Mesenchymal stem cell (in vitro differentiated cells and primary cell): ENCODE data around the gene STX16.

Experiments used
- DNase-seq: peaks from one replicate; pipeline ENCODE4 v3.0.0-alpha.2; 2013
- H2AFZ ChIP-seq: one replicate; pipeline ENCODE4 v1.6.1; 2013; ENCODE audit warnings: low read depth, mild to moderate bottlenecking, control low read depth, inconsistent platforms, low read length, moderate library complexity
- H2AK5ac ChIP-seq: 2 replicates; pipeline ENCODE4 v1.6.1; 2013; ENCODE audit warnings: low read length, moderate library complexity, mild to moderate bottlenecking, inconsistent platforms; ENCODE audit not compliant: severe bottlenecking
- H2BK120ac ChIP-seq: one replicate; pipeline ENCODE4 v1.6.1; 2013; ENCODE audit warnings: low read depth, mild to moderate bottlenecking, inconsistent platforms, low read length, moderate library complexity
- H2BK12ac ChIP-seq, 2 experiments: one replicate each; pipeline ENCODE4 v1.6.1; 2013; ENCODE audit warnings: inconsistent platforms in 2 of 2, low read length in 2 of 2, mild to moderate bottlenecking in 2 of 2, moderate library complexity in 2 of 2, control low read depth in 1 of 2
- H2BK15ac ChIP-seq: one replicate; pipeline ENCODE4 v1.6.1; 2013; ENCODE audit warnings: mild to moderate bottlenecking, low read depth, inconsistent platforms; ENCODE audit not compliant: poor library complexity, severe bottlenecking
- H2BK5ac ChIP-seq: 2 replicates; pipeline ENCODE4 v1.6.1; 2013; ENCODE audit warnings: low read depth, mild to moderate bottlenecking, low read length, control low read depth, inconsistent platforms; ENCODE audit not compliant: poor library complexity, severe bottlenecking
- H3K14ac ChIP-seq, 2 experiments: one replicate each; pipeline ENCODE4 v1.6.1; 2013; ENCODE audit warnings: inconsistent platforms in 2 of 2, low read length in 2 of 2, control low read depth in 1 of 2, mild to moderate bottlenecking in 1 of 2, moderate library complexity in 1 of 2
- H3K18ac ChIP-seq, 2 experiments: one replicate each; pipeline ENCODE4 v1.6.1; 2013; ENCODE audit warnings: inconsistent platforms in 2 of 2, low read length in 2 of 2, control low read depth in 1 of 2, low read depth in 1 of 2, mild to moderate bottlenecking in 1 of 2
- H3K23ac ChIP-seq, 2 experiments: one replicate each; pipeline ENCODE4 v1.6.1; 2013; ENCODE audit warnings: inconsistent platforms in 2 of 2, low read length in 2 of 2, mild to moderate bottlenecking in 2 of 2, moderate library complexity in 2 of 2, control low read depth in 1 of 2
- H3K27ac ChIP-seq: 2 replicates; pipeline ENCODE4 v1.5.1; 2013; ENCODE audit warnings: mild to moderate bottlenecking, moderate library complexity, low read length, control low read depth, inconsistent platforms; ENCODE audit not compliant: poor library complexity, severe bottlenecking
- H3K27me3 ChIP-seq, 2 experiments: 2 replicates each; pipeline versions ENCODE4 v1.6.1 to v1.7.0; 2013; ENCODE audit warnings: low read length in 2 of 2, mild to moderate bottlenecking in 2 of 2, moderate library complexity in 2 of 2, control low read depth in 1 of 2, inconsistent platforms in 1 of 2; ENCODE audit not compliant: control insufficient read depth in 1 of 2, insufficient read depth in 1 of 2
- H3K36me3 ChIP-seq, 2 experiments: 2 replicates each; pipeline versions ENCODE4 v1.6.1 to v1.7.0; 2013; ENCODE audit warnings: low read length in 2 of 2, control low read depth in 1 of 2, inconsistent platforms in 1 of 2, low read depth in 1 of 2, mild to moderate bottlenecking in 1 of 2; ENCODE audit not compliant: insufficient read depth in 2 of 2, control insufficient read depth in 1 of 2
- H3K4ac ChIP-seq, 2 experiments: one replicate each; pipeline ENCODE4 v1.6.1; 2013; ENCODE audit warnings: inconsistent platforms in 2 of 2, low read length in 2 of 2, mild to moderate bottlenecking in 2 of 2, moderate library complexity in 2 of 2, control low read depth in 1 of 2, low read depth in 1 of 2
- H3K4me1 ChIP-seq: 2 replicates; pipeline ENCODE4 v1.6.1; 2013; ENCODE audit warnings: low read depth, low read length, control low read depth; ENCODE audit not compliant: control insufficient read depth, insufficient read depth
- H3K4me2 ChIP-seq: 2 replicates; pipeline ENCODE4 v1.6.1; 2013; ENCODE audit warnings: low read length, mild to moderate bottlenecking, inconsistent platforms; ENCODE audit not compliant: poor library complexity, severe bottlenecking
- H3K4me3 ChIP-seq, 2 experiments: 2 replicates each; pipeline versions ENCODE4 v1.5.1 to v1.7.0; 2013; ENCODE audit warnings: low read length in 2 of 2, mild to moderate bottlenecking in 2 of 2, control low read depth in 1 of 2, low read depth in 1 of 2; ENCODE audit not compliant: insufficient read depth in 1 of 2
- H3K79me1 ChIP-seq: replicated peaks from 2 replicates; pipeline ENCODE4 v1.6.1; 2013; ENCODE audit warnings: mild to moderate bottlenecking, control low read depth, low read length, inconsistent platforms; ENCODE audit not compliant: poor library complexity, severe bottlenecking
- H3K9ac ChIP-seq: 2 replicates; pipeline ENCODE4 v1.7.0; 2013; ENCODE audit warnings: mild to moderate bottlenecking, low read length, moderate library complexity
- H3K9me3 ChIP-seq: 2 replicates; pipeline ENCODE4 v1.7.0; 2013; ENCODE audit warnings: mild to moderate bottlenecking, low read length; ENCODE audit not compliant: control insufficient read depth
- H4K8ac ChIP-seq: one replicate; pipeline ENCODE4 v1.6.1; 2013; ENCODE audit warnings: inconsistent platforms, mild to moderate bottlenecking, low read length, moderate library complexity
- H4K91ac ChIP-seq: one replicate; pipeline ENCODE4 v1.6.1; 2013; ENCODE audit warnings: mild to moderate bottlenecking, low read length, inconsistent platforms
- WGBS: methylation state at CpG from one replicate; pipeline ENCODE4 v1.1.7; 2013; ENCODE audit warnings: mixed read lengths; 5-methylcytosine and 5-hydroxymethylcytosine counted together

Gene STX16

DNA sequence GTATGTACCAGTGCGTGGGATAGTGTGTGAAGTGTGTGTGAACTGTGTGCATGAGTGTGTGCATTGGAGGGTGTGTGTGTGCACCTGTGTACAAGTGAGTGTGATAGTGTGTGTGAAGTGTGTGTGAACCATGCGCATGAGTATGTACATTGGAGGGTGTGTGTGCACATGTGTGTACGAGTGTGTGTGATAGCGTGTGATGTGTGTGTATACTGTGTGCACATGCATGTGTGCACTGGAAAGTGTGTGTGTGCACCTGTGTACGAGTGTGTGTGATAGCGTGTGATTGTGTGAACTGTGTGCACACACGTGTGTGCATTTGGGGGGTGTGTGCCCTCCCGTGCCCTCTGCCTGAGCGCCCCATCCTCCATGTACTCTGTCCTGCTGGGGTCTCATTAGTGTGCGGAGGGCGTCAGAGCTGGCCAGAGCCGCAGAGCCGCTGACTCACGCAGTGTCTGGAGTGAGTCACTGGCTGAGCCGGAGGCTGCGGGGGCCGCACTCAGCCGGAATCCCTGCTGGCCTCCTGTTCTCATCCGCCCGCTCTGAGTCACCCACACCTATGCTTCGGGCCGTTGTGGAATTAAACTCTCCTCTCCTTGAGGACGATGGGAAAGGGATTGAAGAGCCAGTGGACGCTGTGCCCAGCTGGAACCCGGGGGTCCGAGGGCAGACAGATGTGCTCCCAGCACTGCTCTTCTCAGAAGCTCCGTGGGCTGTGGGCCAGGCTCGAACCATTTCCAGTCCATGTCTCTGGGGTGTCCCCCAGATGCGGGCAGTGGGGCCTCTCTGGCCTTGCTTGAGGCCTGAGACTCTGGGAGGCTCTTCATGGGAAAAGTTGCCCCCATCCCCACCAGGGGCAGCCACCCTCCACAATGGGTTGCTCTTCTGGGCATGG is 27.3 kb upstream of the STX16 start:
- peaks cover 34% of the 10 kb centered on the region for H3K4me1 ChIP-seq

DNA sequence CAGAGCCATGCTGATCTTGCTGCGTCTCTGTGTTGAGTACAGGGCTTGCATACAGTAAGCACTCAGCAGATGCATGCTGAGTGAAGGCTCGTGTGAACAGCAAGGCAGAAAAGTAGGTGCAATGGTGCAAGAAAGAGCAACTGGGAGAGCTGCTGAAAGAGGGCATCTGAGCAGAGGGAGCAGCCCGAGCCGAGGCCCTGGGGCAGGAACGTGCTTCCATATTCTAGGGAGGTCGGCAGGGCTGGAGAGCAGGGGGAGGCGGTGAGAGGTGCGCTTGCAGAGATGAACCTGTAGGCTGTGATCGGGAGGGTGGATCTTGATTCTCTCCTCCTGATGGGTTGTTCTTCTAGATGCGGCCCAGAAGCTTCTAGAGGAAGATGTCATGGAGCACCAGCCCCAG is 26.4 kb upstream of the STX16 start:
- Histone ChIP-seq H3K4me3 (no peak overlapping the region), H3K27me3 (no peaks in the 10 kb centered on the region), H3K9ac (no peak overlapping the region), H3K18ac (peak overlapping the region; percentile 57 to 93), H3K4ac (peak overlapping the region; percentile 49 to 82), H3K14ac (peak overlapping the region in 1 of 2 experiments; percentile 84), H2BK12ac (peak overlapping the region; percentile 92 to 95), H3K27ac (peak overlapping the region; percentile 94), H3K4me1 (peaks cover 30% of the 10 kb centered on the region), H2BK5ac (no peak overlapping the region), H3K9me3 (no peaks in the 10 kb centered on the region), H3K23ac (no peak overlapping the region), H2BK15ac (peak overlapping the region; percentile 15), H4K8ac (peak overlapping the region; percentile 45), H3K79me1 (no peaks in the 10 kb centered on the region), H3K4me2 (no peak overlapping the region), H4K91ac (peak overlapping the region; percentile 58), H2AK5ac (peak overlapping the region; percentile 83), H2AFZ (no peak overlapping the region), H2BK120ac (peak overlapping the region; percentile 67), H3K36me3 (no peaks in the 10 kb centered on the region)
- WGBS, result 94% methylated on average over 10 of the region's 10 CpGs
- DNase-seq, result no peak

More for the DNA sequence above, 27.3 kb upstream of the STX16 start:
- H2BK5ac ChIP-seq, result peak overlapping the region; percentile 79
- no peak overlapping the region for H3K9ac ChIP-seq
- DNase-seq, result peak; percentile 96
- peak overlapping the region in 1 of 2 experiments; percentile 29 for H3K14ac ChIP-seq
- H3K18ac ChIP-seq, result peak overlapping the region; percentile 55 to 97
- peak overlapping the region; percentile 45 for H4K8ac ChIP-seq
- H3K4me3 ChIP-seq, result peak overlapping the region in 1 of 2 experiments; percentile 28
- peak overlapping the region; percentile 16 for H2AFZ ChIP-seq
- H2BK15ac ChIP-seq, result peak overlapping the region; percentile 86
- no peaks in the 10 kb centered on the region for H3K9me3 ChIP-seq
- H3K79me1 ChIP-seq, result no peaks in the 10 kb centered on the region
- WGBS, result 26% methylated on average over 26 of the region's 29 CpGs
- H2BK120ac ChIP-seq, result peak overlapping the region; percentile 69
- H3K23ac ChIP-seq, result no peak overlapping the region
- H3K4me2 ChIP-seq, result no peak overlapping the region
- H2BK12ac ChIP-seq, result peak overlapping the region; percentile 92 to 95
- H3K36me3 ChIP-seq, result no peaks in the 10 kb centered on the region
- peak overlapping the region; percentile 83 for H2AK5ac ChIP-seq
- peak overlapping the region; percentile 83 for H4K91ac ChIP-seq
- H3K27ac ChIP-seq, result peak overlapping the region; percentile 94
- H3K27me3 ChIP-seq, result no peaks in the 10 kb centered on the region
- peak overlapping the region; percentile 49 to 82 for H3K4ac ChIP-seq

- H3K4me2 ChIP-seq, result no peak overlapping the region
- no peak overlapping the region for H3K14ac ChIP-seq
- no peak overlapping the region for H3K23ac ChIP-seq
- H3K4me3 ChIP-seq, result no peak overlapping the region
- H2BK120ac ChIP-seq, result no peak overlapping the region
- no peak overlapping the region for H2AFZ ChIP-seq
- no peaks in the 10 kb centered on the region for H3K79me1 ChIP-seq
- peak overlapping the region in 1 of 2 experiments; percentile 40 for H3K18ac ChIP-seq
- no peak overlapping the region for H2BK5ac ChIP-seq
- no peak overlapping the region for H4K91ac ChIP-seq
- no peaks in the 10 kb centered on the region for H3K9me3 ChIP-seq
- H3K4ac ChIP-seq, result no peak overlapping the region
- 81% methylated on average over 6 of the region's 6 CpGs for WGBS
- H3K27ac ChIP-seq, result no peak overlapping the region
- peaks cover 35% of the 10 kb centered on the region for H3K4me1 ChIP-seq
- H4K8ac ChIP-seq, result no peak overlapping the region
- no peak overlapping the region for H2BK15ac ChIP-seq
- peak overlapping the region; percentile 50 for H2AK5ac ChIP-seq
- no peaks in the 10 kb centered on the region for H3K27me3 ChIP-seq
- peak overlapping the region; percentile 6 to 64 for H2BK12ac ChIP-seq
- no peak overlapping the region for H3K9ac ChIP-seq
- DNase-seq, result no peak
- no peaks in the 10 kb centered on the region for H3K36me3 ChIP-seq
Observed at GRCh38 chr20:58625585-58625984, 25.5 kb upstream of the STX16 start.

GRCh38 chr20:58626051-58626450 is 25.0 kb upstream of the STX16 start:
- no peak overlapping the region for H4K8ac ChIP-seq

More at GRCh38 chr20:58626051-58626450, 25.0 kb upstream of the STX16 start:
- Histone ChIP-seq H3K18ac (no peak overlapping the region), H2BK120ac (no peak overlapping the region), H2BK12ac (peak overlapping the region in 1 of 2 experiments; percentile 34), H2AFZ (no peak overlapping the region), H3K4ac (no peak overlapping the region), H4K91ac (no peak overlapping the region), H3K9me3 (no peaks in the 10 kb centered on the region), H3K27ac (no peak overlapping the region), H3K4me1 (peaks cover 35% of the 10 kb centered on the region), H3K4me3 (no peak overlapping the region), H3K9ac (no peak overlapping the region), H3K79me1 (no peaks in the 10 kb centered on the region), H2BK15ac (peak overlapping the region; percentile 34), H3K14ac (no peak overlapping the region), H3K23ac (no peak overlapping the region), H2AK5ac (peak overlapping the region; percentile 55), H3K36me3 (no peaks in the 10 kb centered on the region), H3K27me3 (no peaks in the 10 kb centered on the region), H3K4me2 (no peak overlapping the region), H2BK5ac (no peak overlapping the region)
- no peak for DNase-seq
- 87% methylated on average over 4 of the region's 4 CpGs for whole genome bisulfite sequencing
